ENCODE results near the gene SOCS3. TPM values are rescaled to one million over a fixed set of nuclear protein-coding genes. Genes with fewer than 3 reads are reported as not detected.

Gene SOCS3
- total RNA-seq, 1 experiment from 2014 or later, result 90.1 TPM

DNA sequence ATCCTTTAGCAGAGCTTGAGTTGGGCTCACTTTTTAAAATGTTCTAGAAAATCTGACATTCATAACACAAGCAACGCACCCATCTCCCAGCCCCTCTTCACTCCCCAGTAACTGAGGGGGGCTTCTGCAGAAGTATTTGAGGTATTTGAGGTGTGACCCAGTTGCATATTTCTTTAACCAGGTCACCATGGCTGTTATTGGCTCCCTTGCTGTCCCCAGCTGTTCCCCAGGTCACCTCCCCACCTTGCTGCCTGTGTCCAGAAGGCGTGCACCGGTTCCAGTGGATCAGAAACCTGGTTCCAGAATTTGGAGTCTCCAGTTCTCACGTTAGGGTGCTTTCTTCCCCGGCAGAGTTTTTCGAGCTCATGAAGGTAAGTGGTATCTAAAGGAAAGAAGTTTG lies 32.4 kb upstream of the SOCS3 start:
- DNase-seq (ENCODE audit: low spot score), result no peak
- in situ Hi-C loops (cut with HindIII; ENCODE audit: low sequenced_read_pairs), result no loop called here

DNA sequence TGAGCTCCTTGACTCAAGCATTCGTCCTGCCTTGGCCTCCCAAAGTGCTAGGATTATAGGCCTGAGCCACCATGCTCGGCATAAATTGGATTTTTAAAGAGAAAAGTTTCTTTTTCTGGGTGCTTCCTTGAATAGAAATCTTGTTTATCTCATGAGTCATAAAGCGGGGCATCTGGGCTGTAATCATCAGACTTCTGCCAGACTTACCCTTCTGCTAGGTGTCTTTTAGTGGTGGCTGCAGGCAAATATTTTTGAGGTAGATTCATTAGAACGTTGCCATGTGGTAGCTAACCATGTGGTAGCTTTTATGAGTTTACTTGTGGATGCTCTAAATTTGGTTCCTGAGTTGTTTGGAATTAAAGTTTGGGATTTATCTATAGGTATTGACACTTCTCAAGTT lies 32.0 kb upstream of the SOCS3 start:
- no peak for DNase-seq (ENCODE audit: low spot score)

DNA sequence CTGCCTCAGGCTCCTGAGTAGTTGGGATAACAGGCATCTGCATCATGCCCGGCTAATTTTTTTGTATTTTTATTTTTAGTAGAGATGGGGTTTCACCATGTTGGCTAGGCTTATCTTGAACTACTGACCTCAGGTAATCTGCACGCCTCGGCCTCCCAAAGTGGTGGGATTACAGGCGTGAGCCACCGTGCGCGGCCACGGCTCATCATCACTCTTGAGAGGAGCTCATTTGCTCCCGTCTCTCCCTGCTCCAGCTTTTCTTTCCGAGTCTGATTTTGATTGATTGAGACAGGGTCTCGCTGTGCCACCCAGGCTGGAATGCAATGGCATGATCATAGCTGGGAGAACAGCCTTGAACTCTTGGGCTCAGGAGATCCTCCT lies 31.2 kb upstream of the SOCS3 start:
- in situ Hi-C loops (cut with HindIII; ENCODE audit: low sequenced_read_pairs), result no loop called here
- no peak for DNase-seq (ENCODE audit: low spot score)

More for the DNA sequence above, 32.0 kb upstream of the SOCS3 start:
- in situ Hi-C loops (cut with HindIII; ENCODE audit: low sequenced_read_pairs), result no loop called here

DNA sequence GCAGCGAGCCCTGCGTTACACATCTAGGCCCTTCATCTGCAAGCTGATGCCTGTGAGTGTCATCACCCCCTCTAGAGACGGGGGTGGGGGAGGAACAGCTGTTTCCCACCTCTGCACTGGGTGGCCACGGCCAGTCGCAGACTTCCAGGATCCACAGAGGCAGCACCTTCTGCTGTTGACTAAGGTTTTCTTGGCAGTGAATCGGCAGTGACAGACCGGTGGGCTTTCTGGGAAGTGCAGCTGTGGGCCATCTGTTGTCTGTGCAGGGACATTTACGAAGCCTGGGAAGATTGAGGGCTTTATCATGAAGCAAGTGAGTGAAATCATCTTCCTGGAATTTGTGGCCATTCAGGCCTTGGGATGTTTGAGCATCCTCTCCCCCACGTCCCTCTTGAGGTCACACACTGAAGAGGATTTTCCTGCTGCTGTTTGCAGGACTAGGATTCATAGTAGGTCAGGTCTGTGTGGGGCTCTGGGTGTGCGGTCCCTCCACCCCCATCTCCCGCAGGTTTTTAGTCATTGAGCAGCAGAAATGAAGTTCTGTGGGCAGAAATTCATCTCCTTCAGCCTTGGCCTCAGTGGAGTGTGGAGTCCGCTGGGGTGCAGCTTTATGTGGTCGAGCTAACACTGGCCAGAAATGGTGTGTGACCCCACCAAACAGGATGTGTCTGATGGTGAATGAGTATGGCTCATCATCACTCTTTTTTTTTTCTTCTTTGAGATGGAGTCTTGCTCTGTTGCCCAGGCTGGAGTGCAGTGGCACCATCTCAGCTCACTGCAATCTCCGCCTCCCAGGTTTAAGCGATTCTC lies 30.6 kb upstream of the SOCS3 start:
- in situ Hi-C loops (cut with HindIII; ENCODE audit: low sequenced_read_pairs), result no loop called here
- DNase-seq (ENCODE audit: low spot score), result no peak

DNA sequence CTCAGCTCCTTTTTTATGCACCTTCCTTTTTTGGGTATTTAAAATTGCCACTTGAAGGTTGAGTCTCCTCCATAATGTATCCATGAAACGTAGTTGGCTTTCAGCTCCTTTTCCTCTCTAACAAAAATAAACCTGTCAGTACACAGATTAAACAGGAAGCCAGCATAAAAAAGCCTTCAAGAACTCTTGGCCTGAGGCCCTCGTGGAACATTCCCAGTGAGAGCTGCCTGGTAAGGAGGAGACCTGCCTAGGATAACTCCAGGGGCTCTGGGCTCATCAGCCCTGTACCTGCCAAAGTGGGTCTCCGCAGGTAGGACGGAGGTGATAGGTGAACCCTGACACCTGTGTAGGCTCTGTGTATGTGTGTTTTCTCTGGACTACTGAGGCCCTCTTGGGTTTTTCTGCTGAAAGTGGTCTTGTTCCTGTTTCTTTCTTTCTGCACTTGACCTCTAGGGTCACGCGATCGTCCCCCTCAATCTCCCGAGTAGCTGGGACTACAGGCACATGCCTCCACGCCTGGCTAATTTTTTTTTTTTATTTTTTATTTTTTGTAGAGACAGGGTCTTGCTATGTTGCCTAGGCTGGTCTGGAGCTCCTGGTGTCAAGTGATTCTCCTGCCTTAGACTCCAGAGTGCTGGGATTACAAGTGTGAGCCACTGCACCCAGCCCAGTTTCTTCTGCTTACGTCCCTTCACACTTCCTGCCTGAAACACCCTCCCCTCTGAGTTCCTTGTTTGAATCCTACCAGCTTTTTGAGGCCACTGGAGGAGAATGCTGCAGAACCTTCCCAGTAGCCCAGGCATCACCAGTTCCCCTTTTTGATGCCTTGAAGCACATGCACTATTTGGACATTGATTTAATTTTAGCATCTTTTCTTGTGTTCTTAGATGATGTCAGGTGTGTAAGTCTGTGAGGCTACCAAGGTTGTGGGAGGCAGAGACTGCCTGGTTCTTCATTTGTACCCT lies 28.4 kb upstream of the SOCS3 start:
- in situ Hi-C loops (cut with HindIII; ENCODE audit: low sequenced_read_pairs), result no loop called here

DNA sequence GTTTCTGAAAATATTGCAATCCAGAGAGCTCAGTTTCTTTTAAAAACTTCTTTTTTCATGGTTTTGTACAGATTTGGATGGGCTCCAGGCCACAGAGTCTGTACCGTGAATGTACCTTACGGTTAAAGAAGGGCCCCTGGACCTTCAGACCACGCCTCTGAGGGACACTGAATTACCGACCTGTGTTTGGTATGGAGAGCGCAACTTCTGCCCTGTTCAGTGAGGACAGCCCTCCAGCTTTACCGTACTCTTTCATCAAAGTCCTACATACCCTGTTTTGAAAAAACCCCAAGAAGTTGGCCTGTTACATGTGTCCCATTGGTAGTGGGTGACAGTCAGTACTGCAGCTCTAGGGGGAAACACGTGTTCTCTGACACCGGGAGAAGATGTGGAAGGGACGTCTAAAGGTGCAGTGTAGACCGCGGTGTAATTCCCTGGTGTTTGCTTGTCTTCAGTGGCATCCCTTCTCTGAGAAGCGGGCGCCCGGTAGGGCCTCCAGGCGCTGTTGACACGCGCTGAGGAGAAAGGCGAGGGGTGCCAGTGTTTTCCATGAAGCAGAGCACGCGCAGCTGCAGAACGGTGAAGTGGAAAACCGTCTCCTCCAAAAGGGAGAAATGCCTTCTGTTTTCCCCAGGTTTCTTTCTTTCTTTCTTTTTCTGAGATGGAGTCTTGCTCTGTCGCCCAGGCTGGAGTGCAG lies 24.8 kb upstream of the SOCS3 start:
- in situ Hi-C loops (cut with HindIII; ENCODE audit: low sequenced_read_pairs), result no loop called here
- DNase-seq (ENCODE audit: low spot score), result no peak

More for the DNA sequence above, 28.4 kb upstream of the SOCS3 start:
- DNase-seq (ENCODE audit: low spot score), result no peak

DNA sequence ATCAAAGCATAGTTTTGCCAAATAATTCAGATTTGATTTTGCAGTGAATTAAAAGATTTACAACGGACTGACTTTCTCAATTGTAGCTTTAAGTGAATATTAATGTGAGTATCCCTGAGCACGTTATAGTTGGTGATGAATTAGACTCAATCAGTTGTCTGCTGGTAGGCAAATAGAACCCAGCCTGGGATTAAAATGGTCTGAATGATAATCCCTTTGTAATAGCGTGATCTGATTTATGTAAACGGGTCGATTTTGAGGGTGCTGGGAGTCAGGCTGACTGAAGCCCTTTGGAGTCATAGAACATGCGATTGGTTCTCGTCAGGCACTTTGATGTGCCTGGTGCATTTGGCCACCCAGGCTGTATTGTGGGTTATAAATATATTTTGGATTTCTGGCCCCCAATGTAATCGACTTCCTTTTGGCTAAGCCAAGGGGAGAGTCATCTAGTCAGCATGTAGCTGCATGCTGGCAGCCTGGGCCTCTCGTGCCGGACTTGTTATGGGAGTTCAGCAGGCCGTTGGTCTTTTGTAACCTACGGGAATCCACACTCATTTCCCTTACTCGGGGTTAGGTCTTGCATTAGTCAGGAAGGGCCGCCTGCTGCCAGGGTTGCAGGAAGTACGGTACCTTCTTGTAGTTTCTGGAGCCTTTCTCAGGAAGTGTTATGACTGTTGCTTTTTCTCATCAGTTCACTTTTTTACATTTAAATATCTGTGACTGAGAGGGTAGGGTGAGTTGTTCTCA lies 24.0 kb upstream of the SOCS3 start:
- DNase-seq (ENCODE audit: low spot score), result no peak
- in situ Hi-C loops (cut with HindIII; ENCODE audit: low sequenced_read_pairs), result no loop called here

DNA sequence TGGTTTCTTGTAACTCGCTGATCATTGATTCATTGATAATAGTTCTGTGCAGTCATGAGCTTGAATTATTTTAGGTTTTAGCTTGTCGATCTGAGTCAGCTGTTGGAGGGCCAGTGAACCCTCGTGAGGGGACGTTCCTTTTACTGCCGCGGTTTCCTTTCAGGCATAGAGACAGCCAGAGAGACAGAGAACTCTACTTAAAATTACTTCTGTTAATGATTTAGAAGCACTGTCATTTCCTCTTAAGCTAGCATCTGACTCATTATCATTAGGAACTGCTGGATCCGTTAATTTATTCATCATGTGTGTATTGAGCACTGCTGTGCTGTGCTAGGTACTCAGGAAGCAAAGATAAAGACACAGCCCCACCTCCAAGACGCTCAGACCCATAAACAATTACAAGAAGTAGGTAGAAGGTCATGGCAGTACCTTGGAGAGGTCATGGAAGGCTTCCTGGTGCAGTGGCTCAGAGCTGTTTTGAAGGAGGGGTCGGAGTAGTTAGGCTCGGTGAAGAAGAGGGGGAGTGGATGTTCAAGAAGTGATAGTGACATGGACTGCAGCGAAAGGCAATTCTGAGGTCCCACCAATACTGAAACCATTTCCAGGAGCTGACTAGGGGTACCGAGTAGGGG lies 21.8 kb upstream of the SOCS3 start:
- DNase-seq (ENCODE audit: low spot score), result no peak
- in situ Hi-C loops (cut with HindIII; ENCODE audit: low sequenced_read_pairs), result no loop called here

DNA sequence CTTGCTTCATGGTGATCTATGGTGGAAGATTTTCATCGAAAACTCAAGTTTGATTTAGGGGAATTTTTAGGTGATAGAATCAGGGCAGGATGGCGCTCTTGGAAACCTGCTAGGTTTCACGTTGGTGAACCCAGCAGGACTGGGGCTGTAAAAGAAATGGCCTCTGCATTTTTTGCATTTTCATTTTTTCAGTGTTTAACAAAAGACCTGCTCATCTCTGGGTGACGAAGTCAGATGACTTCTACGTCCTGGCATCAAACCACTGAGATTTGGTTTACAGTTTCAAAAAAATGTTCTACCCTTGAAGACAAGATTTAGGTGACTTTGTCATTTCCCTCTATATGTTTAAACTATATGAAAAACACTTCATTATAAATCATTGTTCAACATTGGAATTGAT lies 20.5 kb upstream of the SOCS3 start:
- no peak for DNase-seq (ENCODE audit: low spot score)
- in situ Hi-C loops (cut with HindIII; ENCODE audit: low sequenced_read_pairs), result no loop called here

DNA sequence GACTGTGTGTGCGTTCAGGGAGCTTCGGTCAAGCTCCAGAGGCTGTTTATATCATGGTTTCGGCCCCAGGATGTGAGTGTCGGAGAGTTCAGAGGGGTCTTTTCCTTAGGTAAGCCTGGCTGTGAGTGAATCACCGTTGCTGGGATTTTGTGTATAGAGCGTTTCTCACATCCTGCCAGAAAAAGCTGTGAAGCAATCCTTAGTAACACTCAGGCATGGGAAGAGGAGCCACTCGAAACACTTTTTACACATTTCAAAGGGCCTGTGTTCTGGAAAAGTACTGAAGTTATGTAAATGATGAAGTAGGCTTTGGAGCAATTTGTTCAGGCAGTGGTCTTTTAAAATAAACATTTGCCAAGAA lies 19.2 kb upstream of the SOCS3 start:
- no peak for DNase-seq (ENCODE audit: low spot score)
- in situ Hi-C loops (cut with HindIII; ENCODE audit: low sequenced_read_pairs), result no loop called here

DNA sequence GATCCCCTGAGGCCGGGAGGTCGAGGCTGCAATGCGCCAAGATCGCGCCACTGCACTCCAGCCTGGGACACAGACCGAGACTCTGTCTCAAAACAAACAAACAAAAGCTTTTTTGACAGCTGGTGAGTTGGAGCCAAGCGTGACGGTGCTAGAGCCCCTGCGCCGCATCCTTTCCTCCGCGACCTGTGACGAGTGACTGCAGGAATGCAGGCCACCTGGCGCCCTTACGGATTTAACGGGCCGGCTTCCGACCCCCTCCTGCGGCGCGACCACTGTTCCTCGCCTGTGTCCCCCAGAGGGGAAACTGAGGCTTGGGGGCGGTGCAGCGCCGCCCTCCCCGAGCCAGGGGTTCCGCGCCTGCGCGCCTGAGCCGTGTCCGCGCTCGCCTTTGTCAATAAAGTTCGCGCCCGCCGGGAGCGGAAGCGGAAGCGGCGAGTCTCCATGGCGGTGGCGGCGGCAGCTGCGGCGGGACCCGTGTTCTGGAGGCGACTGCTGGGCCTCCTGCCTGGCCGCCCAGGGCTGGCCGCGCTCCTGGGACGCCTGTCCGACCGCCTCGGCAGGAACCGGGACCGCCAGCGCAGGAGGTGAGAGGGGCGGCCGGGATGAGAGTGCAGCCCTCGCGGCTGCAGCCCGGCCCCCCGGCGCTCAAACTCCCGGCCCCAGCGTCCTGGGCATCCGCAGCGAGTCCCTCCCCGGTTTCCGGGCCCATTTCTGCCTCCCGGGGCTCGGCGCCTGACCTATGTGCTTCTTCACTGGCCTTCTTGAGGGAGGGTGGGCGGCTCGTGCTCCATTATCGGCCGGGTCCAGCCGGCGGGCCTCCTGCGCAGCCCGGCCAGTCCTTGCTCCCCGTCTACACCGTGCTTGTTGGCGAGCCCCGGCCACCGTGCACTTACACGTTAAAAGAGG lies 18.6 kb upstream of the SOCS3 start, which contains the start of gene PGS1:
Gene PGS1 (plus strand): TSS at position 425 of the 906 bp plus-strand sequence. CDS start 17 bp downstream, at position 442.
- DNase-seq (ENCODE audit: low spot score), result peak; percentile 69
- in situ Hi-C loops (cut with HindIII; ENCODE audit: low sequenced_read_pairs), result no loop called here

DNA sequence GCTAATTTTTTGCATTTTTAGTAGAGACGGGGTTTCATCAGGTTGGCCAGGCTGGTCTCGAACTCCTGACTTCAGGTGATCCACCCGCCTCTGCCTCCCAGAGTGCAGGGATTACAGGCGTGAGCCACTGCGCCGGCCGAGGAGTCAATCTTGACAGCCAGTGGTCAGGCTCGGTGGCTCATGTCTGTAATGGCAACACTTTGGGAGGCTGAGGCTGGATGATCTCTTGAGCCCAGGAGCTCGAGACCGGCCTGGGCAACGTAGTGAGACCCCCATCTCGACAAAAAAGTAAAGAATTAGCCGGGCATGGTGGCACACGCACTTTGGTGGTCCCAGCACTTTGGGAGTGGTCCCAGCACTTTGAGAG lies 18.0 kb upstream of the SOCS3 start:
- in situ Hi-C loops (cut with HindIII; ENCODE audit: low sequenced_read_pairs), result no loop called here
- no peak for DNase-seq (ENCODE audit: low spot score)

DNA sequence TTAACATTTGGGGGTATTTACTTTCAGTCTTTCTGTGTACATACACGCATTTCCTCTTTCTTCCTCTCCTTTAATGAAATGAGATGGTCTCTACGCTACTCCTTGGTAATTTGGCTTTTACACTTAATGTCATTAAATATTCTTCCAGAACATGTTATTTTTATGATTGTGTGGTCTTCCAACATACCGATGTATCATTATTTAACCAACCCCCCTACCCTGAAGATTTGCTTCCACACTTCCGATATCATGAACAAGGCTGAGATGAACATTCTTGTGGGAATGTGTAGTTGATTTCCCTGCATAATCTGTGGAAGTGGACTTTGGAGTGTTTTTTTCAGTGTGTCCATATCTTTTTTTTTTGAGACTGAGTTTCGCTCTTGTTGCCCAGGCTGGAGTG lies 16.3 kb upstream of the SOCS3 start:
- in situ Hi-C loops (cut with HindIII; ENCODE audit: low sequenced_read_pairs), result no loop called here

DNA sequence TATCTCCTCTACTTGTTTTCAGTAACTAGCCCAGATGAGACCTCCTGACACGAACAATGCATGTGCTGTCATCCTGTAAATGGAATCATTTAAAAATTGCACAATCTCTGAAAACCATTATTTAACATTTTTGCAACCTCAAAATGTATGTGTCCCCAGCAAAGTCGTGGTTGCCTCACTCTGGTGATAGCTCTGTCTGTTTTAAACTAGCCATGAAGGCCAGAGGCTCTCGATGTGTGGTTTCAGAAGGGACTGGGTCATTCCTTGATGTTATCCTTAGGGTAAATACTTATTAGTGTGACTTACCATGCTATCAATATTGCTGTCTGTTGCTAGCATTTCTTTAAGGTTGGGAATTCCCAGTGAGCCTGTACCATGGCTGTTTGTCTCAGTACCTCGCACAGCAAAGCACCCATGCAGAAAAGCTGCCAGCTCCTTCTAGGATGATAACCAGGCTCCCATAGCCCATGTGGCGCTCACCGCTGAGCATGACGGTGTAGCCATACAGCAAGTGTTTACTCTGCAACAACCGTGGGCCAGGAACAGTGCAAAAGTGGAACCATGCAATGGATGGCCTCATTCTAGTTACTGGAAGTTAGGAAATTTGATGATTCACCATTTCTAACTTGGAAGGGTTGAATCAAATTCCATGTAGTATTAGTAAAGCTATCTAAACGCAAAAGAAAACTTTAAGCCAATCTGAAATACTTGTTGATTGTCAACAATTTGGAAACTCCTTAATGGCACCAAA lies 15.7 kb upstream of the SOCS3 start:
- in situ Hi-C loops (cut with HindIII; ENCODE audit: low sequenced_read_pairs), result no loop called here

More for the DNA sequence above, 16.3 kb upstream of the SOCS3 start:
- no peak for DNase-seq (ENCODE audit: low spot score)

DNA sequence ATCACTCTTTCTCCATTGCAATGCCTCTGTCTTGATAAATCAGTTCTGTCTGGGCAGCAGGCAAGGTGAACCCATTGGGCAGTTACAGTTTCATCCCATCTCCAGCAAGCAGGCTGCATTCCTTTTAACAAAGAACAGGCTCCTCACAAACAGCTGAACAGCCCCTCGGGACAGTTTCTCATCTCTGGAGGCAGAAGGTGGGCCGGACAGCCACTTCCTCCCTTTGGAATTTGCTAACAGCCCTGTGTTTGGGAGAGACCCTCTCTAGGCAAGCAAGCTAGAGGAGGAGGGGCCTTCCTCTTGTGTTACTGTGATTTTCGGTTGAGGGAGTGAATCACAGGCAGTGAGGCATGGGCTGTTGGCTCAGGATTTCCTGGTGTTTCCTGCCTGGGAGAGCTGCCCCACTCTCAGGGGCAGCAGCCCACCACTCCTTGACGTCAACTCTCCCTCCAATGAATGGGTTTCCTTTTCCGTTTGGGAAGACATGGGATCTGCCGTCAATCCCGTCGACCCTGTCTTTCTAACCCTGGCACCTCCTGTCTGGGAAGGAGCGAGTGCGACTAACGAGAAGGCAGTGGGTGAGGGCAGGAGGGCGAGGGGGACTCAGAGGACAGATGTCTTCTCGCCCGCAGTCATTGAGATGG lies 14.9 kb upstream of the SOCS3 start:
- no peak for DNase-seq (ENCODE audit: low spot score)
- in situ Hi-C loops (cut with HindIII; ENCODE audit: low sequenced_read_pairs), result no loop called here

More for the DNA sequence above, 15.7 kb upstream of the SOCS3 start:
- DNase-seq (ENCODE audit: low spot score), result no peak

DNA sequence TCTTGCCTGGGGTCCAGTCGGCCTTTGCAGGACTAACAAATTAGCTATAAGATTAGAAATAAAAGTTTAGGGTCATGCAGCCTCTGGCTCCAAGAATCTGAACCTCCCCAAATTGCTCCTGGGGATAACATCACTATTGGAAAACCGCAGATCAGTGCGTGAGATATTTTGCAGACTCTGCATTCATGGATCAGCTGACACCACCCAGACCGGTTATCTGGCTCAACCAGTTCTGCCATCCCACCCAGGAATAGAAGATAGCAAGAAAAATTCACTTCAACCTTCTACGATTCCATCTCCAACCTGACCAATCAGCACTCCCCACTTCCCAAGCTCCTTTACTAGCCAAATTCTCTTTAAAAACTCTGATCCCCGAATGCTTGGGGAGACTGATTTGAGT lies 14.3 kb upstream of the SOCS3 start:
- no peak for DNase-seq (ENCODE audit: low spot score)
- in situ Hi-C loops (cut with HindIII; ENCODE audit: low sequenced_read_pairs), result no loop called here
